ENCODE measurements around the gene NANOS3.

Gene NANOS3

GRCh38 chr19:13861392-13861713, 15.6 kb upstream of the NANOS3 start:
- TF ChIP-seq TAF1 (IDR thresholded peaks at IDR 0.05; ENCODE audit: borderline replicate concordance, insufficient read depth, low read length), result peak; percentile 60; the same call in 1 of the 2 replicates
- 0 out of 4 replicates have a peak, but pooled peaks of 1 of the 2 experiments have one; percentile 18 for TF ChIP-seq REST (IDR thresholded peaks at IDR 0.05; ENCODE audit: insufficient read depth in 1 of 2, low read depth in 2 of 2, low read length in 2 of 2)
- no peak for TF ChIP-seq POLR2AphosphoS5 (IDR thresholded peaks at IDR 0.05; ENCODE audit: low read depth, low read length)
- no peak for TF ChIP-seq SIN3A (IDR thresholded peaks at IDR 0.05; ENCODE audit: borderline replicate concordance, insufficient read depth, low read length)
- TF ChIP-seq FOXP2 (optimal IDR thresholded peaks at IDR 0.05; ENCODE audit: borderline replicate concordance, extremely low read depth, extremely low read length, insufficient read depth), result no peak

- peak; percentile 90 for TF ChIP-seq FOXP2 (optimal IDR thresholded peaks at IDR 0.05; ENCODE audit: borderline replicate concordance, extremely low read depth, extremely low read length, insufficient read depth)
- TF ChIP-seq REST (IDR thresholded peaks at IDR 0.05; ENCODE audit: insufficient read depth in 1 of 2, low read depth in 2 of 2, low read length in 2 of 2), result no peak
Observed at GRCh38 chr19:13861714-13862531, 15.0 kb upstream of the NANOS3 start.

GRCh38 chr19:13864046-13864666, 12.8 kb upstream of the NANOS3 start:
- TF ChIP-seq TAF1 (IDR thresholded peaks at IDR 0.05; ENCODE audit: borderline replicate concordance, insufficient read depth, low read length) (no peak), REST (IDR thresholded peaks at IDR 0.05; ENCODE audit: insufficient read depth in 1 of 2, low read depth in 2 of 2, low read length in 2 of 2) (no peak)

- TF ChIP-seq SIN3A (IDR thresholded peaks at IDR 0.05; ENCODE audit: borderline replicate concordance, insufficient read depth, low read length) (no peak), POLR2AphosphoS5 (IDR thresholded peaks at IDR 0.05; ENCODE audit: low read depth, low read length) (no peak), TAF1 (IDR thresholded peaks at IDR 0.05; ENCODE audit: borderline replicate concordance, insufficient read depth, low read length) (no peak), FOXP2 (optimal IDR thresholded peaks at IDR 0.05; ENCODE audit: borderline replicate concordance, extremely low read depth, extremely low read length, insufficient read depth) (no peak), REST (IDR thresholded peaks at IDR 0.05; ENCODE audit: insufficient read depth in 1 of 2, low read depth in 2 of 2, low read length in 2 of 2) (no peak)
Observed at GRCh38 chr19:13864667-13865570, 12.0 kb upstream of the NANOS3 start.
